NOMO-1 (cell line): ENCODE results near the gene DROSHA.

Experiments
- DNase-seq, 2 experiments: peaks; one replicate each; lab custom pipeline; 2025; ENCODE audit not compliant: unreplicated experiment in 2 of 2; lab: John Stamatoyannopoulos, UW

DROSHA gene

GRCh38 chr5:31355337-31355736 lies 176.6 kb downstream of the DROSHA start:
- no peak for DNase-seq
